Raji (cell line): Measurements from ENCODE around the gene UBE2E2.

Source experiments
- POLR2A ChIP-seq: IDR thresholded peaks from 2 replicates; pipeline ENCODE4 v1.6.1; 2011; ENCODE audit warnings: low read depth, low read length, control low read depth; ENCODE audit not compliant: insufficient read depth

UBE2E2 gene

DNA sequence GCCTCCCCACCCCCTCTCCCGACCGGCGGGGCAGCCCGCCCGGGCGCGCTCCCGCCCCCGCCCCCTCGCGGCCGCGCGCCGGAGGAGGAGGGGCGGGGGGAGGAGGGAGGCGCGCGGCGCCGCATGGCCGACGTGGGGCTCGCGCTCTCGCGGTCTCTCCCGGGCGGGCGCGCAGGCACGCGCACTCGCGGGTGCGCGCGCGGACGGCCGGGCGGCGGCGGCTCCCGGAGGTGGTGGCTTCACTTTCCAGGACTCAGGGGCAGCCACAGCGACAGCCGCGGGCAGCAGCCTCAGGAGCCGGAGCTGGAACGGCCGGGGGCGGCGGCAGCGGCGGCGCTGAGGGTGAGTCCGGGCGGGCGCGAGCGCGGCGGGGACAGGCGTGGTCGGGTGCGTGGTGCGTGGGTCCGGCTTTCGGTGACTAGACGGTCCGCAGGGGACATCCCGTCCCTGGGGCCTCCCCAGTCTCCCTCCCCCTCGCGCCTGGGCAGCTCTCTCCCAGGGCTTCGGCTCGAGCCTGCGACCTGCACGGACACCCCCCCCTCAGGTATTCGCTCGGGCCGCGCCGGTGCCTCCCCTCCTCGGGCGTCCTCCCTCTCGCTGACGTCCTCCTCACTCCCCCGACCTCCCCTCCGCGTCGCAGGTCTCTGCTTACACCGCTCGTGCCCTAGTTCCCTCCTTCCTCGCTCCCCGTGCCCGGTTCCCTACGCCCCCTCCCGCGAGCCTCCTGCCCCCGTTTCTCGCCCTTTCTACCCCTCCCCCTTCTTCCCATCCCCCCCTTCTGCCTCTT, at the start of gene UBE2E2:
UBE2E2 (plus strand) TSS at position 407 of the 787 bp plus-strand sequence.
- peak; percentile 53 for TF ChIP-seq POLR2A

GRCh38 chr3:23153436-23153835, 49.7 kb upstream of the UBE2E2 start:
- TF ChIP-seq POLR2A = no peak

DNA sequence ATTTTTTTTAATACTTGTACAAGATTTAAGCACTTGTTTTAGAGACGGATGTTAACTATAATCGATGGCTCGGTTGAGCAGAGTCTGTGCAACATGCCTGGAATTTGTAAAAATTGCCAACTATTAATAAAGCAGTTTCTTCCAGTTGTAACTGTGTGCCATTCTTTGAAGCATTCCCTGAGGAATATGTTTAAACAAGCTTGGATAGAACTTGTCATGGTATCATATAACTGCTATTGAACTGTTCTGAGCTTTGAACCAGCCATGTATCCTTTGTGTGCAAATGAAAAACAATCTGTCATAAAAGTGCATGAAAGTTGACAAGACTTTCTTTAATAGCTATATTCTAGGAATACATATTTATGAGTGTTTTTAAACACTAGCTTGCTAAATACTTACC, 45.8 kb upstream of the UBE2E2 start:
- no peak for TF ChIP-seq POLR2A

DNA sequence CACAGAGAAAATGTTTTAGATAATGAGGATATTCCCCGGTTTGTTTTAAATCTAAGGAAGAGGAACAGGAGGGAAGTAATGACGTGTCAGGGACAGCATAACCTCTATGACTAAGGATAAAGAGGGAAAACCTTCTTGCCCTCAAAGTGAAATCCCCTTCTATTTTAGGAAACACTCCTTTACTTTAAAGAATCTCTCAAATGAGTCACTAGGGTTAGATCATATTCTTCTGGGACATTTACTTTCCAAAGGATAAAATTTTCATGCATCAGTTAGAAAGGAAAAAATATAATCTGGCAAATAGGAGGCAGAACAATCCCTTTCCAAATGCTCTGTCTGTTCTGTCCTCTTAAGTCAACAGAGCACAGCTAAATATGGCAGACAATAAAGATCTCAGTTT, 43.2 kb upstream of the UBE2E2 start:
- no peak for TF ChIP-seq POLR2A

DNA sequence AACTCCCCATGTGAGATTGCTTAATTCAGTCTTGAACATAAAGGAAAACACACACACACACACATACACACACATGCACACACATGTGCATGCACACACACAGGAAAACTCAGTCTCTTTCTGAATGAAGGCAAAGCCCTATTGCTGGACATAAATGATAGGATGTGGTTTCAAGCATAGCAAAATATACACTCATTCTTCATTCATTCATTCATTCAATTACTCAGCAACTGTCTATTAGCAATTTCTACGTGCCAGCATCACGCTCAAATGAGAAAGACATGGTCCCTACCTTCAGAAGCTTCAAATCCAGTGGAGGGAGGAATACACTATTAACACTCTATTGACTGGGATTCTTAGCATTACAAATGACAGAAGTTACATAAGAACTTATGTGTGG, 41.8 kb upstream of the UBE2E2 start:
- TF ChIP-seq POLR2A = no peak

DNA sequence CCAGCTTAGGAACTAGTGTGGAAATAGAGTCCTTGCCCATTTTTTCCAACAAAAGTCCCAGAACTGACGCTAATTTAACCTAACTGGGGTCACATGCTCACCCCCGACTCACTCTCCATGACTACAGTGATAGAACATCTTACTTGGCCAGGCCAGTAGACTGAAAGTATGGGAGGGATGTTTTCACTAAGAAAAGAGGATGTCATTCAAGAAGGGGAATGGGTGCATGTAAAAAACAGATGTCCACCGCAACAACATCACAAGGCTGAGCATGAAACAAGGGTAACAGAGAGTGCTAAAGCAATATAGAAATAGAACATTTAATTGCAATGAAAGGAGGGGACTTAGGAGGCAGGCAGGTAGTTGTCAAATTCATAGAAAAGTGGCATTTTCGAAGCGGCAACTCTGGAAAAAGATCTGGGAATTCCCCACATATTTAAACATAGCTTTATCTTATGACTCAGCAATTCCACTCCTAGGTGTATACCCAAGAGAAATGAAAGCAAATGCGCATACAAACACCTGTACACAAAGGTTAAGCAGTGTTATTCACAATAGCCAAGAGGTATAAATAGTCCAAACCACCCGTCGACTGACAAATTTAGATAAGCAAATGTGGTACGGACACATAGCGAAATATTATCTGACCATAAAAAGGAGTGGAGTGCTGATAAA, 41.1 kb upstream of the UBE2E2 start:
- TF ChIP-seq POLR2A = no peak

DNA sequence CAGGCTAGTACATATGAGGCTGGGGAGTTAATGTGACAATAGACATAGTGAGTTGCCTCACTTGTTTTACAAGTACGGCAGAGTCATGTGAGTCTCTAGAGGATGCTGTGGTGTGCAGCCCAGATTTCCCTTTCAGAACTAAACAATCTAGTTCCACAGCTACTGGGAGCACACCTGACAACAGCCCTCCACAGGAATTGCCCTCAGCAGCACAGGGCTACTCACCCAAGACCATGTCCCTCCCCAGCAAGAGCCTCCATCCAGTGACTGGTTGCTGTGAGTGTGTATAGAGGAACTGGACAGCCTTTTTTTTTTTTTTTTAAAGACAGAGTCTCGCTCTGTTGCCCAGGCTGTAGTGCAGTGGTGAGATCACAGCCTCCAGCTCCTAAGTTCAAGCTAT, 40.2 kb upstream of the UBE2E2 start:
- no peak for TF ChIP-seq POLR2A

- no peak for TF ChIP-seq POLR2A
These were observed 38.4 kb upstream of the UBE2E2 start for GRCh38 chr3:23164746-23165145.

GRCh38 chr3:23165571-23165970, 37.6 kb upstream of the UBE2E2 start:
- TF ChIP-seq POLR2A = no peak

DNA sequence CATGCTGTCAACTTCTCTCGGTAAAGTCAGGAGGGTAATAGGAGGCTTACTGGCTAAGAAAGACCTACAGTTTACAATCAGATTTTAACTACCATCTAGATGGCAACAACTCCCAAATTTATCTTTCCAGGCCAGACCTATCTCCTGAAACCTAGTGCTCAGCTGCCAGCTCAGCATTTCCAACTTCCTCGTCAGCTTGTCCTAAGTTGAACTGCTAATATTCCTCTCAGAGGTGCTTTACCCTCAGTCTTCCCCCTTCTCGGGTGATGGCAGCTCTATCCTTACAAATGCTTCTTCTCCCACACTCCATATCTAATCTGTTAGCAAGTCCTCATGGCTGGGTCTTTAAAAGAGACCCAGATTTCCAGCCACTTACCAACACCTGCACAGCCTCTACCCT, 36.9 kb upstream of the UBE2E2 start:
- TF ChIP-seq POLR2A = no peak

GRCh38 chr3:23166845-23167244, 36.3 kb upstream of the UBE2E2 start:
- no peak for TF ChIP-seq POLR2A

DNA sequence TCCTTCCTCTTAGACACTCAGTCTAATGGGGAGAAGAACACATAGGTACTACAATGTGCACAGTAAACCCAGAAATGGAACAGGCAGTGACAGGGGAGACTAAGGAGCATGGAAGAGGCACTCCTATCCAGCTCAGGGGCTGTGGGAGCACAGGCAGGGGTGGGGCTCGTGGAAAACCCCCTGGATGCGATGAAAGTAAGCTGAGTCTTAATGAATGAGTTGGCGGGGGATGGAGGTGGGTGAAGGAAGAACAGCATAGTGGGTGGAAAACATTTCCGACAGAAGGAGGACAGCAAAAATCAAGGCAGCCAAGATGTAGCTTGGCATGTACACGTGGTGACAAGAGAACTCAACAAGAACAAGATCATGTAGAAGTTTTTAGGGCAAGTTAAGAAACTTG, 33.6 kb upstream of the UBE2E2 start:
- TF ChIP-seq POLR2A = no peak

DNA sequence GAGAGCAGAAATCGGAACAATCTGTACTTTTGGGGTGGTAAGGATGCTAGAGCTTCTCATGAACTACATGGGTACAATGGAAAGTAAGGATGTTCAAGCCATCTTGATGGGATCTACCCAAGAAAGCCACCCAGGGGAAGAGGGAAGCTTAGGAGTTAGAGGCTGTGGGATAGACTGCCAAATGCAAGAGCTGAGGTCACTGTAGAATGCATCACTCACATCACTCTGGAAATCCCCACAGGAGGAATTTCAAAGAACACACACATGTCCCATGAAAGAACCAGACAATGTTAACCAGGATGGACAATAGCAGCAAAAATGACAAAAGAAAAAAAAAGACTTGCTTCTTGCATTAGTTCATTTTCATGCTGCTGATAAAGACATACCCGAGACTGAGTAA, 32.8 kb upstream of the UBE2E2 start:
- no peak for TF ChIP-seq POLR2A

DNA sequence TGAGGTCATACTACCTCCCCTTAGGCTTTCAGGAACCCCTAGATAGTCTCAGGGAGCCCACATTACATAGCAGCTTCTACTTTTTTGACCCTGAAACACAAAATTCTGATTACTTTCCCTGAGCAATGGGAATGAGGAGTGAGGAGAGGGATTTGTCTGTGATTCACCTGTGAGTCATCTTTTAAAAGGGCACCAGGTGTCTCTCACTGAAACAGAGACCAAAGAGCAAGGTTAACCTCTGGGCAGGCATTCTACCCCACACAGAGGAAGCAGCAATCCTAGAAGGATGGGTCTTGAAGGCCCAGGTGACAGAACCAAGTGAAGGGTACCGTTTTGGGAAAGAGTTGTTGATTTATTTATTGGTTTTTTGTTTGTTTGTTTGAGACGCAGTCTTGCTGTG, 31.1 kb upstream of the UBE2E2 start:
- no peak for TF ChIP-seq POLR2A

DNA sequence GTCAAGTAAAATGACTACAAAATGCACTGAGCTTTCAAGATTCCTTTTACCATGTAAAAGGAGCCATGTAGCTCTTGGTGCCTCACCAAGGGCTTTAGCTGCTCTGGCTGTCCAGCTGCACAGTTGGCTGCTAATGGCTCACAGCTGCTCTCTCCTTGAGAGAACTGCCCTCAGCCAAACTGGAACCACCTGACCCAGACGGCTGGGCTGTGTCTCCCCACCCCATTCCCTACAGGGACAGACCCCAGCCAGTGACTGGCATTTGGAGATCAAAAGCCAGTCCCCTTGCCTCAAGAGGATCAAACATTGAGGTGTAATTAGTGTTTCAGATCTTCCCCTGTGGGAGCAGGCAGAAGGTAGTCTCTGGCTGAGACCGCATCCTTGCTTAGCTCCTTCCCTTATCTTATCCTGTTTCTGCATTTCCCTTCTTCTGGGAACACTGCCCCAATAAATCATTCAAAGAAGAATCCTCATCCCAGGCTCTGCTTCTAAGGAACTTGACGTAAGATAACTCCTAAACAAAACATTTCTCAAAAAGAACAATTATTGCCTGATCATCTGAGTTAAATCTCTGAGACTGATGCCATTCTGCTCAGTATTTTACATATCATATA, 28.6 kb upstream of the UBE2E2 start:
- no peak for TF ChIP-seq POLR2A
